ENCODE data around the gene POU3F3. TPM values are rescaled to one million over a fixed set of nuclear protein-coding genes. Genes with fewer than 3 reads are reported as not detected.
A peak's percentile ranks its signal among the peaks of the same experiment; 100 is the strongest.

Gene POU3F3
- total RNA-seq, 1 donor from 2014 or later, result 0.54 TPM

DNA sequence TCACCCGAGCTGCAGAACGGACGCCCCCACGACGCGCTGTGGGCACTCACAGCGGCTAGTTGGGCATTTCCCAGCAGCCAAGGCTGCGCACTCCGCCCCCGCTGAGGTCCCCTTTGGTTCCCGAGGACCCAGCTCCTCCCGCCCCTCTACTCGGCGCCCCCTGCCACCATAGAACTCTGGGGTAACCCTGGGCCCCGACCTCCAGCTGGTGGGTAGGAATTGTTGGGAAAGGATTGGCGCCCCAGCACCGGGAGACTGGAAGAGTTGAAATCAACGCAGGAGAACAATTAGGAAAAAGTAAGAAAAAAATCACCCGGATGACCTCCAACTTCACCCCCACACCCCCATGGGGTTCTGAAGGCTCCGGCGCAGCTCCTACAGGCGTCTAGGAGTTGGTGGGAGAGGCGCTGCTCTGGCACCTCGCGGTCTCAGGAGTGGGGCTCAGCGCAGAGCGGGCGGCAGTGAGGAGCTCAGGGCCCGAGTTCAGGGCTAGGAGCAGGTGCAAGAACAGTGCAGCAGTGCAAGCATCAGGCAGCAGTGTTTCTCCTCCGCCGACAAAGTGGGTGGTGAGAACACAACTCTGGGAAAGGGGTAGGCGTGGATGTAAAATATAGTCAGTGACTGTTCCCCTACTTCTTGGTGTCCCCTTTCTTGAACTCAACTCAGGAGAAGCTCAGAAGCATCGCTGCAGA lies 14.0 kb downstream of the POU3F3 start:
- Mint-ChIP-seq H3K27me3 (ENCODE audit: unreplicated experiment) (peaks cover 48% of the 10 kb centered on the region), H3K36me3 (ENCODE audit: unreplicated experiment) (no peaks in the 10 kb centered on the region), H3K4me3 (ENCODE audit: unreplicated experiment) (no peak overlapping the region), H3K9me3 (ENCODE audit: unreplicated experiment) (peaks cover 8% of the 10 kb centered on the region), H3K27ac (ENCODE audit: unreplicated experiment) (no peak overlapping the region), H3K4me1 (ENCODE audit: low read depth, unreplicated experiment) (peaks cover 7% of the 10 kb centered on the region)
- TF ChIP-seq, protein P1, sequence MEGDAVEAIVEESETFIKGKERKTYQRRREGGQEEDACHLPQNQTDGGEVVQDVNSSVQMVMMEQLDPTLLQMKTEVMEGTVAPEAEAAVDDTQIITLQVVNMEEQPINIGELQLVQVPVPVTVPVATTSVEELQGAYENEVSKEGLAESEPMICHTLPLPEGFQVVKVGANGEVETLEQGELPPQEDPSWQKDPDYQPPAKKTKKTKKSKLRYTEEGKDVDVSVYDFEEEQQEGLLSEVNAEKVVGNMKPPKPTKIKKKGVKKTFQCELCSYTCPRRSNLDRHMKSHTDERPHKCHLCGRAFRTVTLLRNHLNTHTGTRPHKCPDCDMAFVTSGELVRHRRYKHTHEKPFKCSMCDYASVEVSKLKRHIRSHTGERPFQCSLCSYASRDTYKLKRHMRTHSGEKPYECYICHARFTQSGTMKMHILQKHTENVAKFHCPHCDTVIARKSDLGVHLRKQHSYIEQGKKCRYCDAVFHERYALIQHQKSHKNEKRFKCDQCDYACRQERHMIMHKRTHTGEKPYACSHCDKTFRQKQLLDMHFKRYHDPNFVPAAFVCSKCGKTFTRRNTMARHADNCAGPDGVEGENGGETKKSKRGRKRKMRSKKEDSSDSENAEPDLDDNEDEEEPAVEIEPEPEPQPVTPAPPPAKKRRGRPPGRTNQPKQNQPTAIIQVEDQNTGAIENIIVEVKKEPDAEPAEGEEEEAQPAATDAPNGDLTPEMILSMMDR (IDR thresholded peaks at IDR 0.05; ENCODE audit: partially characterized antibody, unreplicated experiment), result no peak
- no peak for DNase-seq

DNA sequence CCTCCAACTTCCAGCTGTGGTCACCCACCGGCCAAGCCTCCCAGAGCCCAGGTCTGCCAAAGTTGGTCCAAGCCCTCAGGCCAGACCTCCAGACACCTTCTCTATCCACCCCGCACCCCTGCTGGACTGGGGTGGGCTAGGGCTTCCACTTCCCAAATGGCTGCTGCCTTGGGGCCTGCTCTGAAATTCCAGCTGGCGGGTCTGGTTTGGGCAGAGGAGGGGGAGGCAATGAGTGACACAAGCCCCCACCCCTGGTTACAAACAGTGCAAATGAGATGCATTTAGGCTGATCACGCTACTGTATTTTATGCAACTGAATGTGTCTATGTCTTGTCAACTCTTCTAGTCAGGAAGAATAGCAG lies 14.6 kb downstream of the POU3F3 start:
- Mint-ChIP-seq H3K36me3 (ENCODE audit: unreplicated experiment) (no peaks in the 10 kb centered on the region), H3K9me3 (ENCODE audit: unreplicated experiment) (peaks cover 8% of the 10 kb centered on the region), H3K27ac (ENCODE audit: unreplicated experiment) (no peak overlapping the region), H3K27me3 (ENCODE audit: unreplicated experiment) (peaks cover 44% of the 10 kb centered on the region), H3K4me1 (ENCODE audit: low read depth, unreplicated experiment) (peaks cover 5% of the 10 kb centered on the region), H3K4me3 (ENCODE audit: unreplicated experiment) (no peak overlapping the region)
- TF ChIP-seq, protein P1 (IDR thresholded peaks at IDR 0.05; ENCODE audit: partially characterized antibody, unreplicated experiment), result no peak
- no peak for DNase-seq

DNA sequence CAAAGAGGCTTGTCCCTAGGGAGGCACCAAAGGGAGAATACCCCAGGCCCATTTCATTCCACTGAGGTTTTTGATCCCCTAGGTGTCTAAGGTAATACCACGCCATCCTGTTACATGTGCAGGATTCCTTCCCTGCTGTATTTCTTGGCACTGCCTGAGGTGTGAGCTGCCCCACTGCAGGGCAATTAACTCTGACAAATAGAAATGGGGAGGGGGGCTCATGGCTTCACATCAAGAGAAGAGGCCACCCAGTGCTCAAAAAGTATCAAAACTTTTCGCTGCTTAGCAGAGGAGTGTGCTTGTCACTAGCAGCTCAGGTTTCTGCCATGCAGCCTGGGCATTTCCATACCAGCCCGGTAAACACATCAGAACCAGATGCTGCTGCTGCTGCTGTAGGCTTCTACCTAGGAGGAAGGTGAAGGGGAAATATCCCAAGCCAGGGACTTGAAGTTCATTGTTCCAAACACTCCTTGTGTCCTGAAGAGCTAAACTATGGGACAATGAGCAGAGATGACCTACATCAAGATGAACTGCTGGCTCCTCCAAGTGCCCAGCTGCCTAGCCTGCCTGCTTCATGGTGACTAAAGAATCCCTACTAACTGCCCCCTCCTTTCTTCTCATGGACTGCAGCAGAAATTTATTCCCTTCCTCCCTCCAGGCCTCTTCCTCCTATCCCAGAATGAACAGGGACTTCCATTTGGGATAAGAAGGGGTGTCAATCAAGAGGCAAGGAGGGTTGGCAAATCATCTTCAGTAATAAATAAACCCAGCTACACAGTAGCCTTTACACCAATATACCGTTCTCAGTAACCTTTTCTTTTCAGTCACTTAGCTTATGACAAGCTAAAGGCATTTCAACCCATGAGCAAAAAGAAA lies 16.4 kb downstream of the POU3F3 start:
- TF ChIP-seq, protein P1 (IDR thresholded peaks at IDR 0.05; ENCODE audit: partially characterized antibody, unreplicated experiment), result no peak
- H3K27me3 Mint-ChIP-seq (ENCODE audit: unreplicated experiment), result peaks cover 36% of the 10 kb centered on the region
- H3K9me3 Mint-ChIP-seq (ENCODE audit: unreplicated experiment), result peaks cover 6% of the 10 kb centered on the region
- no peak overlapping the region for H3K27ac Mint-ChIP-seq (ENCODE audit: unreplicated experiment)
- H3K4me3 Mint-ChIP-seq (ENCODE audit: unreplicated experiment), result no peak overlapping the region
- no peak for DNase-seq
- H3K36me3 Mint-ChIP-seq (ENCODE audit: unreplicated experiment), result no peaks in the 10 kb centered on the region
- H3K4me1 Mint-ChIP-seq (ENCODE audit: low read depth, unreplicated experiment), result peaks cover 3% of the 10 kb centered on the region

DNA sequence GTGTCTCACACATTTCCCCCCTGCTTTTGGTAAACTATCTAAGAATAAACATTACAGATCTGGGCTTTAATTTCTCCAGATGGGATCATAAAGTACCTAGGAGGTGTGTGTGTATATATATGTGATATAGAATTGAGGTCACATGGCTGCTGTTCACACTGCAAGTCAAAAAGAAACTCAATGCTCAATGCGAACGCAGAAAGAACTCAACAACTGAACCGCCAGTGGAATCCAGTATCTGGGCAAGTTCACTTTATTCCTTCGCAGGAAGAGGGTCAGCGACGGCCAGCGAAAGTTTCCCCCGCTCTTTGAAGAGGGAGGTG lies 17.7 kb downstream of the POU3F3 start:
- Mint-ChIP-seq H3K4me1 (ENCODE audit: low read depth, unreplicated experiment) (peaks cover 3% of the 10 kb centered on the region), H3K4me3 (ENCODE audit: unreplicated experiment) (peak overlapping the region; percentile 88), H3K27ac (ENCODE audit: unreplicated experiment) (no peak overlapping the region), H3K9me3 (ENCODE audit: unreplicated experiment) (peaks cover 4% of the 10 kb centered on the region), H3K27me3 (ENCODE audit: unreplicated experiment) (peaks cover 25% of the 10 kb centered on the region), H3K36me3 (ENCODE audit: unreplicated experiment) (no peaks in the 10 kb centered on the region)
- no peak for DNase-seq
- TF ChIP-seq, protein P1 (IDR thresholded peaks at IDR 0.05; ENCODE audit: partially characterized antibody, unreplicated experiment), result no peak
